ENCODE measurements around the gene BRIP1.

GRCh38 chr17:61863801-61864126 is 436 bp upstream of the BRIP1 start:
- TF ChIP-seq TAF1 (IDR thresholded peaks at IDR 0.05; ENCODE audit: borderline replicate concordance, low read depth, low read length) (no peak), POLR2A (IDR thresholded peaks at IDR 0.05; ENCODE audit: low read depth, low read length) (no peak), POLR2AphosphoS5 (IDR thresholded peaks at IDR 0.05; ENCODE audit: low read depth, low read length) (no peak)
